HG02981 (cell line): ENCODE results near the gene CELSR1.
"Not testable (repeated sequence)": the region's sequence is repeated elsewhere in the genome, so short reads cannot be mapped to it uniquely, and the experiment has no call there.

Source experiments
- ATAC-seq: cut with Tn5 transposase; IDR thresholded peaks from one replicate; pipeline ENCODE4 v1.9.1; 2021; ENCODE audit warnings: mild to moderate bottlenecking, moderate library complexity; ENCODE audit not compliant: unreplicated experiment

The CELSR1 gene

DNA sequence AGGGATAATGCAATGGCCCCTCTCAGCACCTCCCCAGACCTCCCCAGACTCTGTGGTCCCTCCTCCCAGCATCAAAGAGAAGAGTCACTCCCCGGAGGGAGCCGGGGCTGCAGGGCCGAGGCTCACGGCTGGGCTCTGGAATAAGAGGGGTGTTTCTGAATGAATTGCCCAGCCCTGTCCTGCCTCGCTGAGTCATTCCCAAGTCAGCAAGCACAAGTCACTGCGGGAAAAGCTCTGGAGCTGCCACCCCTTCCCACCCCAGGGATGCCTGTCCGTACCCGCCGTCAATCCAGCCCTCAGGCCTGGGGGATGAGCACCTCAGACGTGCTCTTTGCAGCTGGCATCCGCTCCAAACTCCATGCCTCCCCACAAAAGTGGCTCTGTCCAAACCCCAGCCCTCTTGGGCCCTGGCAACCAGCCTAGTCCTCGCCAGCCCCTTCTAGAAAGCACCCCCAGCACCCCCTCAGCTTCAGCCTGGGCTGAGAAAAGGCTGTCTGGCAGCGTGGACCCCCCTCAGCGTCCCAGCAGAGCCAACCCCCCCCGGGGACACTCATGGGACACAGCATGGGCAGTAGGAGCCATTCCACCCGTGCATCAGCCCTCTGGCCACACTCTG is 22.7 kb downstream of the CELSR1 start:
- no peak for ATAC-seq

DNA sequence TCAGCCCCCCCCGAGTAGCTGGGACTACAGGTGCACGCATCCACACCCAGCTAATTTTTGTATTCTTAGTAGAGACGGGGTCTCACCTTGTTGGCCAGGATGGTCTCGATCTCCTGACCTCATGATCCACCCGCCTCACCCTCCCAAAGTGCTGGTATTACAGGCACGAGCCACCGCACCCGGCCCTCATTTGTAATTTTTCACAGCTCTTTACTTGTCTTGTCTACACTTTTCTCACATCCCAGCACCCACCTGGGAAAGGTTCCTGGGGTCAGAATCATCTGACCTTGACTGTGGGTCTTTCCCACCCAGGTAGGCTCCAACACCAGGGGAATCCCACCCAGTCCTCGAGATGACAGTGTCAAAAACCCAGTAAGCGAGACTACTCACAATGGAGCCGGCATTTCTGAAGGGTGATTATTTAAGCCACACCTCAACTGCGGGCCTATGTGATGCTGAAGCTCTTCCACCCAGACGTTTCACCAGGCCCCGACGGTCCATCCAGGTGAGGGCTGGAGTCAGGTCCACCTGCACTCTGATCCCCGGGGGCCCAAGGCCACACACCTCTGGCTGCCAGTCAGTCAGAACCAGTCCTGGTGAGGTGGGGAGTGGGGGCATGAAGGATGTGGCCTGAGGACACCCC is 23.4 kb downstream of the CELSR1 start:
- no peak for ATAC-seq

DNA sequence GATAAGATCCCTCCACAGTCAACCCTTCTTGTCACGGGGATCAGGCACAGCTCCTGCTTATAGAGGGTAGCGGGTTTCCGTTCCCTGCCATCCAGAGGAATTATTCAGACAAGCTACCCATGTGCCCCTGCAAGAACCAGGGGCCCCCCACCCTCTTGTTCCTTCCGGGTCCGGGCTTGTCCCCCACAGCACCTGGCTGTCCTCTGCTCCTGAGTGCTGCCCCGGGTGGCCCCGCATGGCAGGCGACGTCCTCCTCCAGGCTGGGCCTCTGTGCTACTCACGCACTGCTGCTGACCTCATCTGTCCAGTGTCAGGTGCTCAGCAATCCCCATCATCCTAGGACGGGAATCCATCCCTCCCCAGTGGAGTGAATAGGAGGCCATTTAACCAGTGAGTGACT is 24.7 kb downstream of the CELSR1 start:
- no peak for ATAC-seq

DNA sequence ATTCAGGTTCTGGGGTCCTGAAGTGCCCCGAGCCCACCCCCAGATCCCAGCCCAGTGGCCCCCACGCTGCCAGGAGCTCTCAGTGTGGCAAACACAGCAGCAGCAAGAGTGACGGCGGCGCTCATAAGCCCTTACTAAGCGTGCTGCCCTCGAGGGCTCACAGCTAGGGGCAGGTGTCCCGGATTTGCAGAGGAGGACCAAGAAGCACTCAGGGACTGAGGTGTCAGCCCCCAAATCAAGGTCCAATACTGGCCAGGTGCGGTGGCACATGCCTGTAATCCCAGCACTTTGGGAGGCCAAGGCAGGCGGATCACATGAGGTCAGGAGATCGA is 25.4 kb downstream of the CELSR1 start:
- ATAC-seq, result no peak

DNA sequence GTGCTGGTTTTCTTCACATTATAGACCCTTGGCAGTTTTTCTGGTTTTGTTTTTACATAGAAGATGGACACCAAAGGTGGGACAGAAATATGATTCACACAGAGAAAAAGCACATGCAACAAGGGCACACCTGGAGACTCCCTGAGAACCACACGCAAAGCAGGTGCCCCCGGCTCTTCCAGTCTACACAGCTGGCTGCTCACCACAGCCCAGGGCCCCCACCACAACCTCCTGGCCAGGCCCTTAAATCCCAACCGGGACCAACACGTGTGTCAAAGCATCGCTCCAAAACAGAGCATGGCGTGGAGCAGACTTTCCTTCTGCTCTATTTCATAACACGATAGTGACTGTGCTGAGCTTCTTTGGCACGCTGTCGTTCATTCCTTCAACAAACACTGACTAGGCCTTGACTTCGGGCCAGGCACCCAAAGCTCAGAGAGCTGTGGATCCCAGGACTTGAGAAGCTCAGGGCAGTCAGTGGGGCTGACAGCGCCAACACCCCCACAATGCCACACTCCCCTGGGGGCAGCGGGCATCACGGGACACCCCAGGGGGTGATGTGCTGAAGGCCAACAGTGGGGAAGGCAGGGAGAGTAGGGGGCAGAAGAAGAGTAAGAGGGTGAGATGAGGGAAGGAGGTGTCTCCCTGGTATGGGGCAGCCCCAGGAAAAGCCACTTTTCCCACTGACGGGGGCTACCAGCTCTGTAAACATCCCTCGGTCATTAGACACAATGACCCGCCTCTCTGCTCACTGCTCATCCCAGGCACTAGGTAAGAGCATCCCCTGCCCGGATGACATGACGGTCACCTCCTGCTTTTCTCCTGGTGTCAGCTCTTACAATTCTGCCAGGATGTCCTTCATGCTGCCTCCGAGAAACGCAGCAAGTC is 26.0 kb downstream of the CELSR1 start:
- no peak for ATAC-seq

DNA sequence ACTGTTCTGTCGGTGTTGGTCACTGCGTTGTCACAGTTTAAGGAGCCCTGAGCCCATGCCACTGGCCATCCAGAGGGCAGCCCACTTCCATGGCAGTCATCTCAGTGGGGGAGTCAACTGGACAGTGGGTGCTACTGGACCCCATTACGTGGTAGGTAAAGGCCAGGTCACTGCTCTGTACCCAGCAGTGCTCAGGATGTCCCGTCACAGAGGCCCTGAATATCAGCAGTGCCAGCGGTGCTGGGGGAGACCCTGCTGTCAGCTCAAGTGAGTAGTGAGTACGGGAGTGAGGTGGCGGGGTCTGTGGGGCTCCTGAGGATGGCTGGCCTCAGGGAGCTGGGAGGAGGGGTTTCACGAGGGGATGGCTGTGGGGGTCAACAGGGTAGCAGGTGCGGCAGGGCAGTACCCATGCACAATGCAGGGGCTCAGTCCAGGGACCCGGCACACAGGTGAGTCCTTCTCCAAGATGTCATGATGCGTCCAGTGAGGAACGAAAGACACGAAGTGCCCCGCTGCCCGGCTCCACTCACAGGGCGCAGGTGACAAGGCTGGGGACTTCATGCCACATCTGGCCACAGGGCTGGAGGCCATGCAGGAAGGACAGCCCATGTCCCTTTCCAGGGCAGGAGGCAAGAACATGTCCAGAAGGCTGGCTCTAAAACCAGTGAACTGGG is 27.9 kb downstream of the CELSR1 start:
- ATAC-seq, result no peak

DNA sequence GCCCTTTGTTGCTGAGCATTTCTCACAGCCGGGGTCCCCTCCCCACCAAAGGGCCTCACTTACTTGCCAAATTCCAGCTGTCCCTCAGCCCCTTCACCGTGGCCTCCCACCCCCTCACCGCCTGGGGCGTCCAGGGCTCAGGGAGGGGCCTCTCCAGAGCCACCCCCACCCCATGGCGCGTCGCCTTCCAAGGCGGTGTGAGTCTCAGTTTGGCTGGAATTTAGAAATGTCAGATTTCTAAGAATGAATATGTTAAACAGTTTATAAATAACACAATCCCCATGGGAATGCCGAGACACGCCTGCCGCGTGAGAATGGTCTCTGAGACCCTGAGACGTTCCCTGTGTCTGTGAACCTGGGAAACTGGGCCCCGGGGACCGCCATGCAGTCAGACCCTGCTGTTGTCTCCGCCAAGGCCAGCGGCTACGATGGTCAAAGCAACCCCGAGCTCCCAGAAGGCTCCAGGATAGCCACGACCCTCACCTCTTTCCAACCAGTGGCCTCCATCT is 28.9 kb downstream of the CELSR1 start:
- no peak for ATAC-seq

DNA sequence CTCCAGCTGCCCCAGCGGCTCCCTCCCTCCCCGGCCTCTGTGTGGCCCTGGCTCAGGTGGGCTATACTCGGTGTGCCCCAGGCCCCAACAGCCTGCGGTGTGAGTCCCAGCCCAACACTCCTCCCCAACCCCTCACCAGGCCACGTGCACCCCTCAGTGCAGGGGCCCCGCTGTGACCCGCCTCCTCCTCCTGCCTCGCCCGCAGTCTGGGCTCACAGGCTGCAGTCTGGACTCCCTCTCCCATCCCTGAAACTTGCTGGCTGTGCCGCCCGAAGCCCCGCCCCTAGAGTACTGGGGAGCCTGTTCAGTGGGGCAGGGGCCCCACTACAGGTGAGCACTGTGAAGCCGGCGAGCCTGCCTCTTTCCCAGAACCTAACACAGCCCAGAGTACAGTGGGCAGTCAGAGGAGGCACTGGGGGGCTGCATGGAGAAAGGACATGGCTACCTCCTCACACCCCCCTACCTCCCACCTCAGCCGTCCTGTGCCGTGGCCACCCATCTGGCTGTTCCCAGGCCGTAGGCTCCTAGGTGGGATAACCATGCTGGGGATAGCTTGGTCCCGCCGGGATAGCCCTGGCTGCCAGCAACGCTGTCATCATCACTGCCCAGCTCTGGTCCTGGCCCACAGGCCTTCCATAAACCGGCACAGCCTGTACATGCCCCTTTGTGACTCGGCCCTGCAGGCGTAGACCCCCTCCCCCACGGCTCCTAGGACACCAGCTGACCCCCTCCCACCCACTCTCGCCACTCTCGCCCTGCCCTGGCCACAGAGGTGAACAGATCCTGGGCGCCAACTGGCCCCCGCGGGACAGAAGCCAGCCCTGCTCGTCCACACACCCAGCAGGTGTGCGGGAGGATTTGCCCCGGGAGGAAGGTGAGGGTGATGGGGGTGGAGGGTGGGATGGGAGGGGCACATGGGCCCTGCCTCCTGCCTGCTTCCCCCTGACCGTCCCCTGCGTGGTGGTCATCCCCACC is 29.7 kb downstream of the CELSR1 start:
- ATAC-seq, result no peak

DNA sequence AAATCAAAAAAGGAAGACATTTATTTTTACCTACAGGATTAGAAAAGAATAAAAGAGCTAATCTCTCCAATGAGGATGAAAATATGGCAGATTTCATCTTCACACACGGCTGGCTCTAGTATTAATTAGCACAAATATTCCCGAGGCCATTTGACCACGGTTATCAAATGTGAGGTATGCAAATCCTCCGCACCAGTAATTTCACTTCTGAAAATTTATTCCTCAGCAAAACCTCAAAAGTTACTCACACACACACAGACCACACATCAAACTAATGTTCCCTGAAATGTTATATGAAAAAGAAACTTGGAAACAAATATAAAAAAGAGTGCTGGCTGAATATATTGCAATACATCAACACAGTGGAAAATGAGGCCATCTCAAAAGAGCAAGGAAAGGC is 32.8 kb downstream of the CELSR1 start:
- ATAC-seq, result no peak

DNA sequence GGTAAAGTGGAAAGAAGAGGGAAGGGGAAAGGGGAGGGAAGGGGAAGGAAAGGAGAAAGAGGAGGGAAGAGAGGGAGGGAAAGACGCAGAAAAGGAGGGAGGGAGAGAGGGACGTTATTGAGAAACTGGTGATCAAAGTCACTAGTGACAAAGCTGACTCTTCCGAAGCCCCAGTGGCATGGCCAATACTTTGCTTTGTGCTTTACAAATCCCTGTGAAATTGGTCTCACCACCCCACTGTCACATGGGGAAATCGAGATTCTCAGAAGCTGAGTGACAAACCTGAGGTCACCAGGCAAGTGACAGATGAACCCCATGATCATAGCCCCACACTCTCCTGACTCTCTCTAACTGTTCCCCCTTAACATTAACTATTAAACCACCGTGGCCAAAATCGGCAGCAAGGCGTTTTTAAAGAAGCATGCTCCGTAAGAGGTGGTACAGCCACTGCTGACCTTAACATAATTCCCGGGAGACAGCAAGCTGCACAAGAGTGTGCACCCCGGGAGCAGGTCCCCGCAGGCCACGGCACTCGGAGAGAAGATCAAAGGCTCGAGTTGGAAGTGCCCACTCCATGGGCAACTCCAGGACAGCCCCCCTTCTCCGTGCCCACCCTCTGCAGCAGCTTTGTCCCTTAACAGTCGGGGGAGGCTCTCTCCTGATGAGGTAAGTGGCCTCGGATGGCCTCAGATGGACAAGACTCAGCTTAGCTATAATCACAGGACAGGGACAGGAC is 34.8 kb downstream of the CELSR1 start:
- no peak for ATAC-seq

DNA sequence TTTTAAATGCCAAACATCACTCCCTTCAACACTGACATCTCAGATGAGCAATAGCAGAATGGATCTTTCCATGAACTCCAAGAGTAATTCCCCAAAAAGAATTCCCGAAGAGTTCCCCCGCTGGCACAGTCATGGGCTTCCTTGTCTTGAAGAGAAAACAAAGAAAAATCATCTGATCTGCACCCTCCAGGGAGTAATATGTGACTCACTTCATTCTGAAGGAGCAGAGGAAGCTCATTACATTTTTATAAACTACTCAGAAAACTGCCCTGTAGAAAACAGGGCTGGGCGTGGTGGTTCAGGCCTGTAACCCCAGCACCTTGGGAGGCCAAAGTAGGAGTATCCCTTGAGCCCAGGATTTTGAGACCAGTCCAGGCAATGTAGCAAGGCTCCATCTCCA is 35.7 kb downstream of the CELSR1 start:
- no peak for ATAC-seq

DNA sequence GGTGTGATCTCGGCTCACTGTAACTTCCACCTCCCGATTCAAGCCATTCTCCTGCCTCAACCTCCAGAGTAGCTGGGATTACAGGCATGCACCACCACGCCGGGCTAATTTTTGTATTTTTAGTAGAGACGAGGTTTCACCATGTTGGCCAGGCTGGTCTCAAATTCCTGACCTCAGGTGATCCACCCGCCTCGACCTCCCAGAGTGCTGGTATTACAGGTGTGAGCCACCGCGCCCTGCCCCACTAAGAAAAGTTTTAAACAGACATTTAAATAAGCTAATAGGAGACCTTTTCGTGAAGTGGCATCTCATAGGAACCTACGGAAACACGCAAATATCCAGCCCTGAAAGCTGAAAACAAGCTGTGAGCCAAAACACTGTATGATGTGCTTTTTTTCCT is 36.2 kb downstream of the CELSR1 start:
- ATAC-seq, result not testable (repeated sequence)

DNA sequence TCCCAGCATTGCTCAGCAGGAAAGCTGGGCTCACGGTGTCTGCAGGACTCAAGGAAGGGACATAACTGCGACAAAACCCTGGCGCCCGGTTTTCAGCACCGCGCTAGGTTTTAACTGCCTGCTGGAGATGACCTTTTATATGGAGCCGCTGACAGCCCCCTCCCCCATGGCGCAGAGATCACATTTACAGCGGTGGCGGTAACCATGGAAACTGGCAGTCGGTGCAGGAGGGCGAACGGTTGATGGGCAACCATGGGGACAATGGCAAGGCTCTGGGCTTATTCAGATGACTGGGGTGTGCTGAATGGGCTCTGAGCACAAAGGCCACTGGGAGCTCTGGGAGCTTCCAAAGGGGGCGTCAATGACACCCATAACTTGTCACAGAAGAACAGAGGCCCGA is 37.2 kb downstream of the CELSR1 start:
- no peak for ATAC-seq

DNA sequence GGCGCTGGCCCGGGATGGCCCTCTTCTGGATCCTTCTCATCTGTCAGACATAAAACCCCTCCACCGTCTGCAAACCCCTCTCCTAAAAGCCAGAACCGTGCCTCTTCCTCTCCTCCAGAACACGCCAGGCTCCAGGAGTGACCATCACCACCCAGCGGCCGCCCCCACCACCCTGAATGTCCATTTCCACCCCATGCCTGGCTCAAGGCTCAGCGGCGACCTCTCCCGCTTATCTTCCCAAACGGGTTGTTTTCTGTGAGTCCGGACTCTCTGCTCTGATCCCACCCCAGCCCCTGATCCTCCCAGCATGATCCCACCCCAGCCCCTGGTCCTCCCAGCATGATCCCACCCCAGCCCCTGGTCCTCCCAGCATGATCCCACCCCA is 37.6 kb downstream of the CELSR1 start:
- ATAC-seq, result no peak

DNA sequence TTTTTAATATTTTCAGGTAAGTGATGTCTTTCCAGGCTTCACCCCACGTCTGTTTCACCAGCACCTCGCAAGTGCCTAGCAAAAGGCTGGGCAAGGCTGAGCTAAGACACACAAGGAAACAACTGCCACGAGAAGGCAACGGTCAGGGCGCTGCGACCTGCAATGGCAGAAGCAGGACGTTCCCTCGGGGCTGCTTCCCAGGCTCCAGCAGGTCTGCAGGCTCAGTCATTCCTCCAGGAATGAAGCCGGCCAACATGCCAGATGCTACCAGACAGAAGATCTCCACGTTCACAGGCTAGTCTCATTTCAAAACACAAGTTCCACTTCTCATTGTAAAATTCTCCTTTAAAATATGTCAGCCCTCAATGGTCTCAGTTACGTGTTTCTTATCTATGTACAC is 45.5 kb downstream of the CELSR1 start:
- ATAC-seq, result no peak

DNA sequence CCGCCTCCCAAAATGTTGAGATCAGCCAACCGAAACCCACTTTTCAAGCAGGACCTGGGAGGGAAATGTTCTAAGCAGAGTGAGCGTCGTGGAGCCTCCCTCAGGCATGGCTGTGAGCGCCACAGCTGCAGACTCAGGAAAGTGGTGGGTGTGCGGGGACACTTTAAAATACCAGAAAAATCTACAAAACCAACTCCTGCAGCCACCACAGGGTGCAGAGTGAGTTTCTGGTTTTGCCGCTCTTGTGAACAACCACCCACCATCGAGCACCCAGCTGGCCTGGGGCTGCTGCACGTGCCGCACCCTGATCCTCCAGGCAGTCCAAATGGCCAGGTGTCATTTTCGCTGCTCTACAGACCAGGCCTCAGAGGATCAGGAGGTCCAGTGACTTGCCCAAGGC is 46.9 kb downstream of the CELSR1 start:
- ATAC-seq, result no peak

DNA sequence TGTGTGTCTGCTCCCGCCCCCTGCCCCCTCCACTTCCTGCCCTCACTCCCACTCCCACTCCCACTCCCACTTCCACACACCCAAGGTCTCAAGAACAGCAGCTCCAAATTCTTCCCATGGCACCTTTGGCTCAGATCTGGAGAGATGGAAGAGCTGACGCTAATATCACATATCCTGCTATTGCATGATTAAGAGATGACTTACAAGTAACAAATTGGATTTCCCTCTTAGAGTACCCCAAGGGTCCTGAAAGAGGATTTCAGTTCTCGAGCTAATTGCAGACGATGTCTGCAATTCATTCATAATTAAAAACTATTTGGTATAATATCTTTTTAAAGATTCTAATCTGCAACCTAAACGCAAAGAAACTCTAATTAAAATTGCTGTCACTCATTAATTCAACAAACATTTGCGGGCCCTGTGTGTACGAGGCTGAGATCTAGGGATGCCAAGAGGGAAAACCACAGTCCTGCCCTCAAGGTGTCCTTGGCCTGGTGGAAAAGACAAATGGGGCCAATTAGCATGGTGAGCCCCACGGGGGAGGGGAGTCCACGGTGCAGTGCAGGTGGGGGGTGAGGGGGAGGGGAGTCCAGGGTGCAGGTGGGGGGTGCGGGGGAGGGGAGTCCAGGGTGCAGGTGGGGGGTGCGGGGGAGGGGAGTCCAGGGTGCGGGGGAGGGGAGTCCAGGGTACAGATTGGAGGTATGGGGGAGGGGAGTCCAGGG is 50.3 kb downstream of the CELSR1 start:
- no peak for ATAC-seq

DNA sequence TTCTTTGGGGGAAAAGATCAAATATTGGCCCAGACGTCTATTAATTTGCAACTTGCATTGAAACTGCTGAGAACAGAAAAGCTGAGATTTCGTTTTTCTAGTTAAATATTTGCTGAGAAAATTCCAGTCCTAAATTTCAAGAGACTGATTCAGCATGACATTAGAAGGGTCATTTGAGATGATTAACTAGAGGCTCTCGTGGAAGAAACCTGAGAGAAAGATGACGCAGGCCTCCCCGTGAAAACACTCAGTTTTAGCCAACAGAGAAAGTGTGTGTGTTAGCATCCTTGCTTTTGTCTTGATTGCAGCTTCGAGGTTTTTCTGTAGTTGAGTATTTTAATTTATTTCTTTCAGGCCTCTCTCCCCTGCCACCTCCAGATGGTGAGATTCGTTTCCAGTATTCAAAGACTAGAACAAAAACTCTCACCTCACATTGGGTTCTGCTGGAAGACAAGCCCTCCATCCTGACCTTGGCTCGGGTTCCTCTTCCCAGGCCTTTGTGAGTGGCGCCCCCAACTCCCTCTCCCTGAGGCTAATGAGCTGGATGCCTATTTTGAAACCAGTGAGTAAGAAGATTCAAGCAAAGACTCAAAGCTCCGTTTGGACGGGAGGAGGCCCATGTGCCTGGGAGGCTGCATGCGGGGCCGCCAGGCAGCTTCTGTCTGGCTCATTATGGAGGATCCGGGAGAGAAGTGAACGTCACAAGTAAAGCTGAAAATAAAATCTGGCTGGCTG is 52.4 kb downstream of the CELSR1 start:
- ATAC-seq, result no peak
